ENCODE results near the gene LRFN3. TPM values are rescaled to one million over a fixed set of nuclear protein-coding genes. Genes with fewer than 3 reads are reported as not detected.

LRFN3 gene
- total and polyA plus RNA-seq, 2 of the 4 experiments (the other 2 are of a cell fraction) = 0.36 to 4.8 TPM

Small RNA genes lying within 50 kb of the gene (microRNA-seq; reads per million reads assigned to microRNA genes)
- not detected for gene AF038458.1 (ENCODE audit: insufficient read depth, insufficient read length)

Small RNA genes lying within 50 kb of the gene (small RNA-seq; reads per million reads assigned to genes)
- 0 reads per million in 5 experiments for gene AF038458.1

Other genes starting within 250 kb of the LRFN3 start
- not detected in 2 replicates for gene ZBTB32, start 231.8 kb upstream of the LRFN3 start, total RNA-seq (2012; rRNA removed)
- gene ZBTB32, start 231.8 kb upstream of the LRFN3 start, polyA plus RNA-seq (2012; rRNA removed) = not detected in 2 replicates
- gene KMT2B, start 218.4 kb upstream of the LRFN3 start, total RNA-seq (2012; rRNA removed) = 1.9 and 3.0 TPM in 2 replicates
- gene KMT2B, start 218.4 kb upstream of the LRFN3 start, polyA plus RNA-seq (2012; rRNA removed) = 27.5 and 30.7 TPM in 2 replicates
- 0.72 and 2.8 TPM in 2 replicates for gene IGFLR1, start 193.9 kb upstream of the LRFN3 start, total RNA-seq (2012; rRNA removed)
- 2.7 and 3.8 TPM in 2 replicates for gene IGFLR1, start 193.9 kb upstream of the LRFN3 start, polyA plus RNA-seq (2012; rRNA removed)
- gene U2AF1L4, start 191.0 kb upstream of the LRFN3 start, total RNA-seq (2012; rRNA removed) = 6.1 and 8.1 TPM in 2 replicates
- 15.0 and 15.6 TPM in 2 replicates for gene U2AF1L4, start 191.0 kb upstream of the LRFN3 start, polyA plus RNA-seq (2012; rRNA removed)
- 8.6 and 9.0 TPM in 2 replicates for gene PSENEN, start 190.7 kb upstream of the LRFN3 start, total RNA-seq (2012; rRNA removed)
- gene PSENEN, start 190.7 kb upstream of the LRFN3 start, polyA plus RNA-seq (2012; rRNA removed) = 47.0 and 59.1 TPM in 2 replicates
- 12.7 and 12.8 TPM in 2 replicates for gene LIN37, start 187.8 kb upstream of the LRFN3 start, total RNA-seq (2012; rRNA removed)
- 17.2 and 23.1 TPM in 2 replicates for gene LIN37, start 187.8 kb upstream of the LRFN3 start, polyA plus RNA-seq (2012; rRNA removed)
- gene HSPB6, start 179.3 kb upstream of the LRFN3 start, total RNA-seq (2012; rRNA removed) = 5.7 and 6.9 TPM in 2 replicates
- 188 and 206 TPM in 2 replicates for gene HSPB6, start 179.3 kb upstream of the LRFN3 start, polyA plus RNA-seq (2012; rRNA removed)
- gene PROSER3, start 178.2 kb upstream of the LRFN3 start, total RNA-seq (2012; rRNA removed) = 3.3 and 5.4 TPM in 2 replicates
- gene PROSER3, start 178.2 kb upstream of the LRFN3 start, polyA plus RNA-seq (2012; rRNA removed) = 17.9 and 21.8 TPM in 2 replicates
- gene ARHGAP33, start 160.8 kb upstream of the LRFN3 start, total RNA-seq (2012; rRNA removed) = 0.28 and 0.72 TPM in 2 replicates
- 11.9 and 16.3 TPM in 2 replicates for gene ARHGAP33, start 160.8 kb upstream of the LRFN3 start, polyA plus RNA-seq (2012; rRNA removed)
- not detected in 2 replicates for gene PRODH2, start 123.5 kb upstream of the LRFN3 start, total RNA-seq (2012; rRNA removed)
- gene PRODH2, start 123.5 kb upstream of the LRFN3 start, polyA plus RNA-seq (2012; rRNA removed) = not detected in 2 replicates
- not detected in 2 replicates for gene NPHS1, start 83.9 kb upstream of the LRFN3 start, total RNA-seq (2012; rRNA removed)
- gene NPHS1, start 83.9 kb upstream of the LRFN3 start, polyA plus RNA-seq (2012; rRNA removed) = not detected in 2 replicates
- gene KIRREL2, start 79.5 kb upstream of the LRFN3 start, total RNA-seq (2012; rRNA removed) = not detected in 2 replicates
- 0.04 TPM in 1 of 2 replicates, not detected in the other for gene KIRREL2, start 79.5 kb upstream of the LRFN3 start, polyA plus RNA-seq (2012; rRNA removed)
- 4.7 and 6.7 TPM in 2 replicates for gene APLP1, start 67.8 kb upstream of the LRFN3 start, total RNA-seq (2012; rRNA removed)
- 41.0 and 44.3 TPM in 2 replicates for gene APLP1, start 67.8 kb upstream of the LRFN3 start, polyA plus RNA-seq (2012; rRNA removed)
- 1.1 and 1.4 TPM in 2 replicates for gene NFKBID, start 35.8 kb upstream of the LRFN3 start, total RNA-seq (2012; rRNA removed)
- gene NFKBID, start 35.8 kb upstream of the LRFN3 start, polyA plus RNA-seq (2012; rRNA removed) = 12.3 and 13.3 TPM in 2 replicates
- gene HCST, start 33.8 kb upstream of the LRFN3 start, total RNA-seq (2012; rRNA removed) = not detected in 2 replicates
- 0.93 and 1.5 TPM in 2 replicates for gene HCST, start 33.8 kb upstream of the LRFN3 start, polyA plus RNA-seq (2012; rRNA removed)
- not detected in 2 replicates for gene TYROBP, start 28.1 kb upstream of the LRFN3 start, total RNA-seq (2012; rRNA removed)
- gene TYROBP, start 28.1 kb upstream of the LRFN3 start, polyA plus RNA-seq (2012; rRNA removed) = not detected in 2 replicates
- gene SDHAF1, start 58.8 kb downstream of the LRFN3 start, total RNA-seq (2012; rRNA removed) = 4.8 and 5.0 TPM in 2 replicates
- 9.9 and 13.2 TPM in 2 replicates for gene SDHAF1, start 58.8 kb downstream of the LRFN3 start, polyA plus RNA-seq (2012; rRNA removed)
- not detected in 2 replicates for gene SYNE4, start 72.4 kb downstream of the LRFN3 start, total RNA-seq (2012; rRNA removed)
- gene SYNE4, start 72.4 kb downstream of the LRFN3 start, polyA plus RNA-seq (2012; rRNA removed) = 0.27 and 0.34 TPM in 2 replicates
- gene ALKBH6, start 77.8 kb downstream of the LRFN3 start, total RNA-seq (2012; rRNA removed) = 10.3 and 12.9 TPM in 2 replicates
- gene ALKBH6, start 77.8 kb downstream of the LRFN3 start, polyA plus RNA-seq (2012; rRNA removed) = 38.7 and 42.7 TPM in 2 replicates
- gene CLIP3, start 96.5 kb downstream of the LRFN3 start, total RNA-seq (2012; rRNA removed) = 5.0 and 5.4 TPM in 2 replicates
- 24.4 and 28.7 TPM in 2 replicates for gene CLIP3, start 96.5 kb downstream of the LRFN3 start, polyA plus RNA-seq (2012; rRNA removed)
- 1.8 and 2.2 TPM in 2 replicates for gene THAP8, start 117.9 kb downstream of the LRFN3 start, total RNA-seq (2012; rRNA removed)
- 5.9 and 7.2 TPM in 2 replicates for gene THAP8, start 117.9 kb downstream of the LRFN3 start, polyA plus RNA-seq (2012; rRNA removed)
- gene WDR62, start 118.5 kb downstream of the LRFN3 start, total RNA-seq (2012; rRNA removed) = 4.5 and 5.0 TPM in 2 replicates
- 7.0 and 8.2 TPM in 2 replicates for gene WDR62, start 118.5 kb downstream of the LRFN3 start, polyA plus RNA-seq (2012; rRNA removed)
- gene OVOL3, start 174.8 kb downstream of the LRFN3 start, total RNA-seq (2012; rRNA removed) = not detected in 2 replicates
- not detected in 2 replicates for gene OVOL3, start 174.8 kb downstream of the LRFN3 start, polyA plus RNA-seq (2012; rRNA removed)
- gene POLR2I, start 178.5 kb downstream of the LRFN3 start, total RNA-seq (2012; rRNA removed) = 35.8 and 48.3 TPM in 2 replicates
- 59.7 and 105 TPM in 2 replicates for gene POLR2I, start 178.5 kb downstream of the LRFN3 start, polyA plus RNA-seq (2012; rRNA removed)
- gene TBCB, start 179.1 kb downstream of the LRFN3 start, total RNA-seq (2012; rRNA removed) = 182 and 185 TPM in 2 replicates
- 269 and 315 TPM in 2 replicates for gene TBCB, start 179.1 kb downstream of the LRFN3 start, polyA plus RNA-seq (2012; rRNA removed)
- gene CAPNS1, start 203.7 kb downstream of the LRFN3 start, total RNA-seq (2012; rRNA removed) = 436 and 504 TPM in 2 replicates
- gene CAPNS1, start 203.7 kb downstream of the LRFN3 start, polyA plus RNA-seq (2012; rRNA removed) = 988 and 1,060 TPM in 2 replicates
- 0.54 and 1.1 TPM in 2 replicates for gene COX7A1, start 216.1 kb downstream of the LRFN3 start, total RNA-seq (2012; rRNA removed)
- gene COX7A1, start 216.1 kb downstream of the LRFN3 start, polyA plus RNA-seq (2012; rRNA removed) = 6.9 and 8.4 TPM in 2 replicates